ENCODE measurements around the gene MYH9. TPM values are rescaled to one million over a fixed set of nuclear protein-coding genes. Genes with fewer than 3 reads are reported as not detected.

MYH9 gene
- total and polyA plus RNA-seq, 4 donors, result 184 to 667 (median 332) TPM

- Histone ChIP-seq H3K36me3 (ENCODE audit: control insufficient read depth in 4 of 4, insufficient read depth in 4 of 4, low read length in 4 of 4) (peaks cover 0 to 22% (median 10%) of the 10 kb centered on the region in 4 donors), H3K27ac (ENCODE audit: low read depth in 1 of 2, low read length in 1 of 2) (peak overlapping the region; percentile 11 to 79), H3K27me3 (ENCODE audit: control insufficient read depth in 3 of 3, insufficient read depth in 3 of 3, low read length in 2 of 3) (no peaks in the 10 kb centered on the region), H3K4me3 (no peak overlapping the region), H3K9me3 (ENCODE audit: control insufficient read depth in 4 of 4, insufficient read depth in 3 of 4, low read length in 3 of 4) (peaks cover 0 to 2% (median 0%) of the 10 kb centered on the region in 4 donors), H3K9ac (ENCODE audit: insufficient read depth in 1 of 2, low read length in 2 of 2) (no peak overlapping the region), H3K4me1 (ENCODE audit: control insufficient read depth in 5 of 5, insufficient read depth in 5 of 5, low read length in 5 of 5) (peaks cover 20 to 53% (median 35%) of the 10 kb centered on the region in 5 donors)
- 63 to 84% methylated on average over 14 of the region's 14 CpGs for WGBS, 2 donors
- TF ChIP-seq CTCF (IDR thresholded peaks at IDR 0.05; ENCODE audit: control extremely low read depth, extremely low read depth), result no peak
- no peak for ATAC-seq (ENCODE audit: insufficient read depth, low FRiP score)
- no peak for DNase-seq
Measured at GRCh38 chr22:36348760-36349159, 39.0 kb downstream of the MYH9 start.

- no peak for TF ChIP-seq CTCF (IDR thresholded peaks at IDR 0.05; ENCODE audit: control extremely low read depth, extremely low read depth)
- Histone ChIP-seq H3K27me3 (ENCODE audit: control insufficient read depth in 3 of 3, insufficient read depth in 3 of 3, low read length in 2 of 3) (no peaks in the 10 kb centered on the region), H3K4me1 (ENCODE audit: control insufficient read depth in 5 of 5, insufficient read depth in 5 of 5, low read length in 5 of 5) (peaks cover 24 to 49% (median 27%) of the 10 kb centered on the region in 5 donors), H3K36me3 (ENCODE audit: control insufficient read depth in 4 of 4, insufficient read depth in 4 of 4, low read length in 4 of 4) (peaks cover 0 to 31% (median 14%) of the 10 kb centered on the region in 4 donors), H3K9ac (ENCODE audit: insufficient read depth in 1 of 2, low read length in 2 of 2) (no peak overlapping the region), H3K4me3 (no peak overlapping the region), H3K27ac (ENCODE audit: low read depth in 1 of 2, low read length in 1 of 2) (peak overlapping the region in 1 of 2 donors; percentile 51), H3K9me3 (ENCODE audit: control insufficient read depth in 4 of 4, insufficient read depth in 3 of 4, low read length in 3 of 4) (peaks cover 0 to 2% (median 0%) of the 10 kb centered on the region in 4 donors)
- no peak for ATAC-seq (ENCODE audit: insufficient read depth, low FRiP score)
- 69 to 70% methylated on average over 5 of the region's 5 CpGs for whole genome bisulfite sequencing, 2 donors
- no peak for DNase-seq
Measured at GRCh38 chr22:36347094-36347493, 40.7 kb downstream of the MYH9 start.

GRCh38 chr22:36344106-36344827 is 43.5 kb downstream of the MYH9 start:
- Histone ChIP-seq H3K36me3 (ENCODE audit: control insufficient read depth in 4 of 4, insufficient read depth in 4 of 4, low read length in 4 of 4) (peaks cover 7 to 53% (median 28%) of the 10 kb centered on the region in 4 donors), H3K4me3 (no peak overlapping the region), H3K9me3 (ENCODE audit: control insufficient read depth in 4 of 4, insufficient read depth in 3 of 4, low read length in 3 of 4) (peaks cover 0 to 2% (median 0%) of the 10 kb centered on the region in 4 donors), H3K27ac (ENCODE audit: low read depth in 1 of 2, low read length in 1 of 2) (peak overlapping the region in 1 of 2 donors; percentile 71), H3K9ac (ENCODE audit: insufficient read depth in 1 of 2, low read length in 2 of 2) (no peak overlapping the region), H3K27me3 (ENCODE audit: control insufficient read depth in 3 of 3, insufficient read depth in 3 of 3, low read length in 2 of 3) (no peaks in the 10 kb centered on the region), H3K4me1 (ENCODE audit: control insufficient read depth in 5 of 5, insufficient read depth in 5 of 5, low read length in 5 of 5) (peaks cover 8 to 38% (median 14%) of the 10 kb centered on the region in 5 donors)
- no peak for TF ChIP-seq CTCF (IDR thresholded peaks at IDR 0.05; ENCODE audit: control extremely low read depth, extremely low read depth)
- no peak for DNase-seq
- WGBS, 2 donors, result 89 to 92% methylated on average over 23 of the region's 23 CpGs
- ATAC-seq (ENCODE audit: insufficient read depth, low FRiP score), result no peak

All from lung (tissue), 12 donors.